Natural killer cell (primary cell): ENCODE data around the gene TFAP2A. TPM values are rescaled to one million over a fixed set of nuclear protein-coding genes. Genes with fewer than 3 reads are reported as not detected.

Source experiments
- ATAC-seq, 3 donors: fragments of 150-1000 bp in 2 of 3; fragments of 200-7000 bp in 1 of 3; cut with Tn5 transposase; 1 replicate in 1 of 3; 2 replicates in 2 of 3; pipeline ENCODE4 v1.10.0; 2021; ENCODE audit warnings: mild to moderate bottlenecking in 2 of 3, moderate library complexity in 2 of 3
- DNase-seq, 2 donors: peaks; one replicate each; pipeline versions ENCODE4 v3.0.0 to v3.0.0-alpha.2; 2013 to 2021; ENCODE audit warnings: mixed read lengths in 1 of 2
- H3K27ac ChIP-seq: one replicate; pipeline ENCODE4 v1.5.1; 2013; ENCODE audit warnings: mild to moderate bottlenecking, low read length
- H3K27me3 ChIP-seq: one replicate; pipeline ENCODE4 v1.6.1; 2013; ENCODE audit warnings: low read length; ENCODE audit not compliant: control insufficient read depth, insufficient read depth
- H3K36me3 ChIP-seq: one replicate; pipeline ENCODE4 v1.6.1; 2013; ENCODE audit warnings: low read length; ENCODE audit not compliant: control insufficient read depth, insufficient read depth
- H3K4me1 ChIP-seq: one replicate; pipeline ENCODE4 v1.6.1; 2013; ENCODE audit warnings: low read length; ENCODE audit not compliant: control insufficient read depth, insufficient read depth
- H3K4me3 ChIP-seq: one replicate; pipeline ENCODE4 v1.5.1; 2013; ENCODE audit warnings: low read length
- H3K9me3 ChIP-seq: one replicate; pipeline ENCODE4 v1.6.1; 2013; ENCODE audit warnings: low read length; ENCODE audit not compliant: control insufficient read depth, insufficient read depth
- H3K27ac Mint-ChIP-seq, 2 donors: one replicate each; pipeline ENCODE4 v1.8.0; 2022; ENCODE audit warnings: mild to moderate bottlenecking in 2 of 2, mixed read lengths in 2 of 2, moderate library complexity in 1 of 2
- H3K27me3 Mint-ChIP-seq, 2 donors: one replicate each; pipeline ENCODE4 v1.8.0; 2022; ENCODE audit warnings: low read depth in 2 of 2, mixed read lengths in 2 of 2
- H3K36me3 Mint-ChIP-seq: one replicate; pipeline ENCODE4 v1.8.0; 2022; ENCODE audit warnings: mixed read lengths
- H3K4me1 Mint-ChIP-seq, 2 donors: one replicate each; pipeline ENCODE4 v1.8.0; 2022; ENCODE audit warnings: mixed read lengths in 2 of 2
- H3K4me3 Mint-ChIP-seq: one replicate; pipeline ENCODE4 v1.8.0; 2022; ENCODE audit warnings: mild to moderate bottlenecking, moderate library complexity, mixed read lengths
- H3K9me3 Mint-ChIP-seq, 2 donors: one replicate each; pipeline ENCODE4 v1.8.0; 2022; ENCODE audit warnings: mixed read lengths in 2 of 2
- WGBS: methylation state at CpG from one replicate; pipeline ENCODE4 v1.1.7; 2013; ENCODE audit warnings: missing lambda C conversion rate; ENCODE audit not compliant: insufficient coverage; 5-methylcytosine and 5-hydroxymethylcytosine counted together
- intact Hi-C: fragments of 100-400 bp; cut with micrococcal nuclease; formaldehyde crosslinking; loops from one replicate; pipeline ENCODE4 v1.14.2; 2022
- total RNA-seq, 4 donors: library from RNA; stranded (reverse); fragments of 120-200 nt in 1 of 4; gene quantifications; one replicate each; pipeline versions ENCODE4 v1.2.3 to v1.2.4, GENCODE V29; 2013 to 2022
- TF ChIP-seq, protein P1 (sequence below): fragments of 200-600 bp; IDR thresholded peaks from one replicate; pipeline ENCODE4 v1.8.0; 2022; ENCODE audit warnings: antibody characterized with exemption

Gene TFAP2A
- total RNA-seq, 3 donors from 2014 or later (not counting 1 experiment from before 2014, with no cell fraction given) = not detected

- no peaks in the 10 kb centered on the region for H3K4me1 ChIP-seq
- Mint-ChIP-seq H3K36me3 (peaks cover 26% of the 10 kb centered on the region), H3K9me3 (peaks cover 4 to 6% of the 10 kb centered on the region in 2 donors), H3K27me3 (peaks cover 80 to 93% of the 10 kb centered on the region in 2 donors), H3K4me1 (no peaks in the 10 kb centered on the region), H3K4me3 (no peak overlapping the region), H3K27ac (no peak overlapping the region)
- H3K27me3 ChIP-seq = peaks cover 90% of the 10 kb centered on the region
- ATAC-seq = no peak
- intact Hi-C loops = no loop called here
- no peak overlapping the region for H3K27ac ChIP-seq
- WGBS = 12% methylated on average over 46 of the region's 47 CpGs
- peaks cover 10% of the 10 kb centered on the region for H3K9me3 ChIP-seq
- no peaks in the 10 kb centered on the region for H3K36me3 ChIP-seq
- TF ChIP-seq, protein P1, sequence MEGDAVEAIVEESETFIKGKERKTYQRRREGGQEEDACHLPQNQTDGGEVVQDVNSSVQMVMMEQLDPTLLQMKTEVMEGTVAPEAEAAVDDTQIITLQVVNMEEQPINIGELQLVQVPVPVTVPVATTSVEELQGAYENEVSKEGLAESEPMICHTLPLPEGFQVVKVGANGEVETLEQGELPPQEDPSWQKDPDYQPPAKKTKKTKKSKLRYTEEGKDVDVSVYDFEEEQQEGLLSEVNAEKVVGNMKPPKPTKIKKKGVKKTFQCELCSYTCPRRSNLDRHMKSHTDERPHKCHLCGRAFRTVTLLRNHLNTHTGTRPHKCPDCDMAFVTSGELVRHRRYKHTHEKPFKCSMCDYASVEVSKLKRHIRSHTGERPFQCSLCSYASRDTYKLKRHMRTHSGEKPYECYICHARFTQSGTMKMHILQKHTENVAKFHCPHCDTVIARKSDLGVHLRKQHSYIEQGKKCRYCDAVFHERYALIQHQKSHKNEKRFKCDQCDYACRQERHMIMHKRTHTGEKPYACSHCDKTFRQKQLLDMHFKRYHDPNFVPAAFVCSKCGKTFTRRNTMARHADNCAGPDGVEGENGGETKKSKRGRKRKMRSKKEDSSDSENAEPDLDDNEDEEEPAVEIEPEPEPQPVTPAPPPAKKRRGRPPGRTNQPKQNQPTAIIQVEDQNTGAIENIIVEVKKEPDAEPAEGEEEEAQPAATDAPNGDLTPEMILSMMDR = no peak
- no peak overlapping the region for H3K4me3 ChIP-seq
- no peak for DNase-seq
Measured at GRCh38 chr6:10389739-10390494, 25.0 kb downstream of the TFAP2A start.

DNA sequence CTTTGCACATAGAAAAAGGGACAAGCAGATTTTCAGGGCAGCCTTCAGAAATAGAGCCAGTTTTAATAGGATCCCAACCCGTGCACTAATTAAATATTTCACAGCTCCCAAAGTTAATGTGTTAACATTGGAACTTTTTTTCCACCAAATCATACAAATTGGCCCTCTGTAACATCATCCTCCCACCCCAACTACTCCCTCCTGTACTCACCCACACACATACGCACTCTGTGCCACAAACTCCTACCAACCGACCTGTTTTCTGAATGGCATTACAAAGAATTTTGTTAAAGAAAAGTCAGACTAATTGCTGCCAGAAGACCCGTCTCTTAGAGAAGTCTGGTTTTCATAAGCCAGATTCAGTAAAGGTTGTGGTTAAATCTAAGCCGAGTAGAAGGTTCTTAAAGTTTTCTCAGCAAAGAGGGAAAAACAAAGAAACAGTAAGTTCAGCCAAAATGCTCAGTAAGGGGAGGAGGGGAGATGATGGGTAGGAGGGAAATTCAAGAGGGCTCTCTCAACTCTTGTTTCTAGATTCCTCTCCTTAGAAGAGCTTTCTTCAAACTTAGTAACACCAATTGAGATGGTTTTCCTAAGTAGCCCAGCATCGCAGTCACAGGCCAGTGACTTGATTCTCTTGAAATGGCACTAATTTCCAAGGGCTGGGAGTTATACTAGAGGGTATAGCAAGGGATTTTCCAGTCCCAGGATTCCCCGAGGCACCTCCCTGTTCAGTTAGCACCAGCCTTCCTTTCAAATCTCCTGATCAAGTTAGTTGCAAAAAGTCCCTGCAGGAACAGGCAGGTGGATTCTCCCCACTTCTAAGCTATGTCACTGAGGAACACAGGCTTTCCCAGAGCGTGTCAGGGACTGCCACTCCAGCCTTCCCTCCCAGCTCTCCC is 27.9 kb downstream of the TFAP2A start:
- no peak overlapping the region for H3K4me3 Mint-ChIP-seq
- peaks cover 18% of the 10 kb centered on the region for H3K9me3 ChIP-seq
- no peak overlapping the region for H3K4me3 ChIP-seq
- H3K27ac ChIP-seq = no peak overlapping the region
- H3K27me3 Mint-ChIP-seq = peaks cover 81 to 91% of the 10 kb centered on the region in 2 donors
- peaks cover 24% of the 10 kb centered on the region for H3K36me3 Mint-ChIP-seq
- no peaks in the 10 kb centered on the region for H3K36me3 ChIP-seq
- H3K9me3 Mint-ChIP-seq = peaks cover 4 to 9% of the 10 kb centered on the region in 2 donors
- ATAC-seq (no peak), DNase-seq (no peak)
- peaks cover 92% of the 10 kb centered on the region for H3K27me3 ChIP-seq
- WGBS = 14% methylated on average over 8 of the region's 8 CpGs
- TF ChIP-seq, protein P1 = no peak
- peaks cover 3% of the 10 kb centered on the region for H3K4me1 ChIP-seq
- no peak overlapping the region for H3K27ac Mint-ChIP-seq
- intact Hi-C loops = no loop called here
- H3K4me1 Mint-ChIP-seq = peaks cover 0 to 6% of the 10 kb centered on the region in 2 donors

- Histone ChIP-seq H3K4me3 (no peak overlapping the region), H3K4me1 (peaks cover 3% of the 10 kb centered on the region), H3K36me3 (no peaks in the 10 kb centered on the region), H3K27me3 (peaks cover 91% of the 10 kb centered on the region), H3K27ac (no peak overlapping the region), H3K9me3 (peaks cover 18% of the 10 kb centered on the region)
- DNase-seq (no peak), ATAC-seq (no peak)
- intact Hi-C loops = no loop called here
- no peak overlapping the region for H3K4me3 Mint-ChIP-seq
- WGBS = 6% methylated on average over 2 of the region's 2 CpGs
- H3K27ac Mint-ChIP-seq = no peak overlapping the region
- peaks cover 24% of the 10 kb centered on the region for H3K36me3 Mint-ChIP-seq
- TF ChIP-seq, protein P1 = no peak
- H3K9me3 Mint-ChIP-seq = peaks cover 4 to 9% of the 10 kb centered on the region in 2 donors
- H3K4me1 Mint-ChIP-seq = peaks cover 0 to 6% of the 10 kb centered on the region in 2 donors
- peaks cover 81 to 88% of the 10 kb centered on the region in 2 donors for H3K27me3 Mint-ChIP-seq
Measured at GRCh38 chr6:10386220-10386619, 28.7 kb downstream of the TFAP2A start.
